Loucy (cell line): ENCODE data around the gene TNFRSF25.
A peak's percentile ranks its signal among the peaks of the same experiment; 100 is the strongest.

ENCODE experiments used
- H2AFZ ChIP-seq: fragments of 200-600 bp; sonication (generic); 2 replicates; pipeline ENCODE4 v1.6.0; 2016; ENCODE audit warnings: antibody characterized with exemption, mild to moderate bottlenecking, low read length, moderate library complexity
- H3F3A ChIP-seq: fragments of 200-600 bp; 2 replicates; pipeline ENCODE4 v1.6.0; 2016; ENCODE audit warnings: antibody characterized with exemption, low read depth, mild to moderate bottlenecking
- H3K27me3 ChIP-seq: fragments of 200-600 bp; sonication (generic); 2 replicates; pipeline ENCODE4 v1.6.1; 2014; ENCODE audit warnings: low read length, mild to moderate bottlenecking; ENCODE audit not compliant: insufficient read depth, poor library complexity, severe bottlenecking
- H3K36me3 ChIP-seq: fragments of 200-600 bp; sonication (generic); 2 replicates; pipeline ENCODE4 v1.6.1; 2016; ENCODE audit warnings: low read length; ENCODE audit not compliant: insufficient read depth
- H3K4me1 ChIP-seq: fragments of 200-600 bp; sonication (generic); 2 replicates; pipeline ENCODE4 v1.5.1; 2014; ENCODE audit warnings: low read length, mild to moderate bottlenecking; ENCODE audit not compliant: insufficient read depth, poor library complexity, severe bottlenecking
- H3K4me2 ChIP-seq: fragments of 200-600 bp; sonication (generic); 2 replicates; pipeline ENCODE4 v1.6.0; 2014; ENCODE audit warnings: antibody characterized with exemption, low read length, low read depth, mild to moderate bottlenecking; ENCODE audit not compliant: poor library complexity, severe bottlenecking
- H3K4me3 ChIP-seq: fragments of 200-600 bp; sonication (generic); 2 replicates; pipeline ENCODE4 v1.5.1; 2014; ENCODE audit warnings: low read length, mild to moderate bottlenecking, mixed read lengths; ENCODE audit not compliant: poor library complexity, severe bottlenecking
- H3K79me2 ChIP-seq: fragments of 200-600 bp; sonication (generic); 2 replicates; pipeline ENCODE4 v1.6.1; 2014; ENCODE audit warnings: low read length; ENCODE audit not compliant: insufficient read depth
- H3K9ac ChIP-seq: fragments of 200-600 bp; sonication (generic); 2 replicates; pipeline ENCODE4 v1.6.0; 2014; ENCODE audit warnings: mild to moderate bottlenecking, low read depth, low read length, moderate library complexity; ENCODE audit not compliant: poor library complexity, severe bottlenecking
- H3K9me2 ChIP-seq: fragments of 200-600 bp; sonication (generic); replicated peaks from 2 replicates; pipeline ENCODE4 v1.6.1; 2016; ENCODE audit warnings: low read depth, low read length, mixed read lengths
- H3K9me3 ChIP-seq: fragments of 200-600 bp; sonication (generic); 2 replicates; pipeline ENCODE4 v1.6.1; 2014; ENCODE audit warnings: mild to moderate bottlenecking, antibody characterized with exemption, low read length, low read depth; ENCODE audit not compliant: insufficient read depth
- H4K20me1 ChIP-seq: fragments of 200-600 bp; sonication (generic); 2 replicates; pipeline ENCODE4 v1.6.0; 2014; ENCODE audit warnings: antibody characterized with exemption, low read length, mild to moderate bottlenecking; ENCODE audit not compliant: insufficient read depth, poor library complexity, severe bottlenecking
- EZH2phosphoT487 ChIP-seq: fragments of 200-600 bp; IDR thresholded peaks from 2 replicates; pipeline ENCODE4 v1.6.1; 2018; ENCODE audit warnings: antibody characterized with exemption, mild to moderate bottlenecking, moderate library complexity, borderline replicate concordance
- TF ChIP-seq, protein P1 (sequence below): fragments of 200-600 bp; sonication (generic); conservative IDR thresholded peaks from 2 replicates; pipeline ENCODE4 v1.5.1; 2014; ENCODE audit warnings: mild to moderate bottlenecking, antibody characterized with exemption, low read length

Gene TNFRSF25

GRCh38 chr1:6489799-6490180 lies 23.8 kb upstream of the TNFRSF25 start:
- Histone ChIP-seq H3K9me2 (no peaks in the 10 kb centered on the region), H3K27me3 (no peaks in the 10 kb centered on the region), H3K9me3 (no peaks in the 10 kb centered on the region), H3K4me1 (peaks cover 28% of the 10 kb centered on the region), H4K20me1 (no peaks in the 10 kb centered on the region), H3K4me2 (peak overlapping the region; percentile 97), H2AFZ (peak overlapping the region; percentile 90), H3K4me3 (peak overlapping the region; percentile 97), H3K9ac (peak overlapping the region; percentile 92), H3K79me2 (0 out of 2 replicates have a peak, but pooled peaks cover 4% of the 10 kb centered on the region), H3K36me3 (no peaks in the 10 kb centered on the region), H3F3A (peaks cover 5% of the 10 kb centered on the region; the same call in 1 of the 2 replicates)
- TF ChIP-seq, protein P1, sequence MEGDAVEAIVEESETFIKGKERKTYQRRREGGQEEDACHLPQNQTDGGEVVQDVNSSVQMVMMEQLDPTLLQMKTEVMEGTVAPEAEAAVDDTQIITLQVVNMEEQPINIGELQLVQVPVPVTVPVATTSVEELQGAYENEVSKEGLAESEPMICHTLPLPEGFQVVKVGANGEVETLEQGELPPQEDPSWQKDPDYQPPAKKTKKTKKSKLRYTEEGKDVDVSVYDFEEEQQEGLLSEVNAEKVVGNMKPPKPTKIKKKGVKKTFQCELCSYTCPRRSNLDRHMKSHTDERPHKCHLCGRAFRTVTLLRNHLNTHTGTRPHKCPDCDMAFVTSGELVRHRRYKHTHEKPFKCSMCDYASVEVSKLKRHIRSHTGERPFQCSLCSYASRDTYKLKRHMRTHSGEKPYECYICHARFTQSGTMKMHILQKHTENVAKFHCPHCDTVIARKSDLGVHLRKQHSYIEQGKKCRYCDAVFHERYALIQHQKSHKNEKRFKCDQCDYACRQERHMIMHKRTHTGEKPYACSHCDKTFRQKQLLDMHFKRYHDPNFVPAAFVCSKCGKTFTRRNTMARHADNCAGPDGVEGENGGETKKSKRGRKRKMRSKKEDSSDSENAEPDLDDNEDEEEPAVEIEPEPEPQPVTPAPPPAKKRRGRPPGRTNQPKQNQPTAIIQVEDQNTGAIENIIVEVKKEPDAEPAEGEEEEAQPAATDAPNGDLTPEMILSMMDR, result peak; percentile 83
- no peak for TF ChIP-seq EZH2phosphoT487

DNA sequence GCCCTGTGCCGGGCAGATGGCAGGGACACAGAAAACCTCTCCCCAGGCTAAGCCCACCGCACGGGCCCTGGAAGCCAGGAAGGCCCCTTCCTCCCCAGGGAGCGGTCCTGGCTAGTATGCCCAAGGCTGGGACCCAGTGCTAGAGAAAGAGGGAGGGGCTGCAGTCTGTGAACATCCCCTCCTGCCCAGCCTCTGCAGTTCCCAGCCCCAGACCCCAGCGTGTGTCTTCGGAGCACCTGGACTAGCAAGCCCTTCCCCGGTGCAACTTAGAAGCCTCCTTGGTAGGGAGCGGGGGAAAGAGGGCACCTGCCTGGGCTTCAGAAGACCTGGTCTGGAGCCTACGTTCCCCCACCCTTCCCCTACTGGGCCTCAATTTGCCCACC lies 23.4 kb upstream of the TNFRSF25 start:
- peak overlapping the region; percentile 70 for H2AFZ ChIP-seq
- H3K4me2 ChIP-seq, result peak overlapping the region; percentile 97
- H3K36me3 ChIP-seq, result no peaks in the 10 kb centered on the region
- H3K9me3 ChIP-seq, result no peaks in the 10 kb centered on the region
- no peaks in the 10 kb centered on the region for H3K27me3 ChIP-seq
- TF ChIP-seq, protein P1, result no peak
- no peak for TF ChIP-seq EZH2phosphoT487
- H4K20me1 ChIP-seq, result no peaks in the 10 kb centered on the region
- peak overlapping the region; percentile 92 for H3K9ac ChIP-seq
- no peaks in the 10 kb centered on the region for H3K9me2 ChIP-seq
- H3K4me1 ChIP-seq, result peaks cover 28% of the 10 kb centered on the region
- 0 out of 2 replicates have a peak, but pooled peaks cover 4% of the 10 kb centered on the region for H3K79me2 ChIP-seq
- peaks cover 5% of the 10 kb centered on the region; the same call in 1 of the 2 replicates for H3F3A ChIP-seq
- peak overlapping the region; percentile 97 for H3K4me3 ChIP-seq

GRCh38 chr1:6488602-6489382 lies 22.8 kb upstream of the TNFRSF25 start:
- Histone ChIP-seq H3K9ac (peak overlapping the region; percentile 92), H3K27me3 (no peaks in the 10 kb centered on the region), H3K4me3 (no peak overlapping the region), H3K36me3 (no peaks in the 10 kb centered on the region), H2AFZ (no peak overlapping the region), H3K4me1 (peaks cover 28% of the 10 kb centered on the region), H4K20me1 (no peaks in the 10 kb centered on the region), H3K4me2 (peak overlapping the region; percentile 97), H3K79me2 (0 out of 2 replicates have a peak, but pooled peaks cover 4% of the 10 kb centered on the region), H3F3A (peaks cover 5% of the 10 kb centered on the region; the same call in 1 of the 2 replicates), H3K9me2 (no peaks in the 10 kb centered on the region), H3K9me3 (no peaks in the 10 kb centered on the region)
- TF ChIP-seq EZH2phosphoT487, result no peak
- TF ChIP-seq, protein P1, result no peak
